GM12892 (cell line): ENCODE measurements around the gene STARD5.

Experiments used
- POLR2AphosphoS5 ChIP-seq: IDR thresholded peaks from 2 replicates; pipeline ENCODE4 v1.6.1; 2011; ENCODE audit warnings: low read depth, low read length, control low read depth
- TAF1 ChIP-seq: IDR thresholded peaks from 2 replicates; pipeline ENCODE4 v1.6.1; 2011; ENCODE audit warnings: low read depth, mild to moderate bottlenecking, control low read depth, low read length, borderline replicate concordance

GRCh38 chr15:81276967-81277366 is 47.0 kb downstream of the STARD5 start:
- no peak for TF ChIP-seq POLR2AphosphoS5
- TF ChIP-seq TAF1: no peak
